NT2/D1 (cell line): ENCODE results near the gene ATP5F1E.

Experiments
- SUZ12 ChIP-seq: IDR thresholded peaks from 2 replicates; pipeline ENCODE4 v1.6.1; 2011; ENCODE audit not compliant: insufficient read length, insufficient read depth; ENCODE audit errors: extremely low read depth
- YY1 ChIP-seq: IDR thresholded peaks from 2 replicates; pipeline ENCODE4 v1.6.1; 2011; ENCODE audit not compliant: insufficient read length, insufficient read depth
- ZNF274 ChIP-seq: IDR thresholded peaks from 2 replicates; pipeline ENCODE4 v1.6.1; 2011; ENCODE audit warnings: mild to moderate bottlenecking, low read depth, low read length

GRCh38 chr20:59064214-59064722, 32.1 kb upstream of the ATP5F1E start:
- TF ChIP-seq SUZ12 (no peak), YY1 (no peak), ZNF274 (no peak)
